Hepatocyte (in vitro differentiated cells): ENCODE measurements around the gene TMEM31.

Experiments
- EZH2 ChIP-seq: fragments of 200-600 bp; sonication (generic); IDR thresholded peaks from 2 replicates; pipeline ENCODE4 v1.6.1; 2016; ENCODE audit warnings: antibody characterized with exemption, mild to moderate bottlenecking, borderline replicate concordance
- EZH2phosphoT487 ChIP-seq: fragments of 200-600 bp; sonication (generic); IDR thresholded peaks from one replicate; pipeline ENCODE4 v1.6.1; 2018; ENCODE audit warnings: antibody characterized with exemption, mild to moderate bottlenecking, low read depth, moderate library complexity; ENCODE audit not compliant: unreplicated experiment, severe bottlenecking
- TF ChIP-seq, protein P1 (sequence below): fragments of 200-600 bp; sonication (generic); IDR thresholded peaks from 2 replicates; pipeline ENCODE4 v1.5.1; 2016; ENCODE audit warnings: antibody characterized with exemption, mild to moderate bottlenecking; ENCODE audit not compliant: poor library complexity

DNA sequence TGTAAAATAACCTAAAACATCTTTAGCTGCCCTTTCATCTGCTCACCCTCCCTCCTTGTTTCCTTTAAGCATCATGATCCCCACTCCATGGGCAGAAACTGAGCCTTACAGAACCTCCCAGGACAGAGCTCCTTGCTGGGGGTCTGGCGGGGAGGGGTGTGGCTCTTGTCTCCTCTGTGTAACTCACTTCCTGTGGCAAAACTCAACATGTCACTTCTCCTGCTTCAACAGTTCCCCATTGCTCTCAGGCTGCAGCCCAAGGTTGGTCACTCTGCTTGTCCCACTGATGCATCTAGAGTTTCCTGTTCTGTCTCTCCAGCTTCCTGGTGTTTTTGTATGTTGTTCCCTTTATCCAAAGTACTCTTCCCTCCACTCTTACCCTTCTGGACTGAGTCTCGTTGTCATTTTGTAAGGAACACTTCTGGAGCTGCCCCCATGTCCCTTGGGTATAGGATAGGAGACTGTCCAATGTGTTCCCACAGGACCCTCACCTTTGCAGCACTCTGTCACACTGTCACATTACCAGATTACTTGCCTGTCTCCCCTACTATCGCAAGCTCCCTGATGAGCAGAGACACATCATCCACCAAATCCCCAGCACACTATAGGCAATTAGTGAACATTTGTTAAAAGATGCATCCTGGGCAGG, 19.6 kb downstream of the TMEM31 start:
- TF ChIP-seq, protein P1, sequence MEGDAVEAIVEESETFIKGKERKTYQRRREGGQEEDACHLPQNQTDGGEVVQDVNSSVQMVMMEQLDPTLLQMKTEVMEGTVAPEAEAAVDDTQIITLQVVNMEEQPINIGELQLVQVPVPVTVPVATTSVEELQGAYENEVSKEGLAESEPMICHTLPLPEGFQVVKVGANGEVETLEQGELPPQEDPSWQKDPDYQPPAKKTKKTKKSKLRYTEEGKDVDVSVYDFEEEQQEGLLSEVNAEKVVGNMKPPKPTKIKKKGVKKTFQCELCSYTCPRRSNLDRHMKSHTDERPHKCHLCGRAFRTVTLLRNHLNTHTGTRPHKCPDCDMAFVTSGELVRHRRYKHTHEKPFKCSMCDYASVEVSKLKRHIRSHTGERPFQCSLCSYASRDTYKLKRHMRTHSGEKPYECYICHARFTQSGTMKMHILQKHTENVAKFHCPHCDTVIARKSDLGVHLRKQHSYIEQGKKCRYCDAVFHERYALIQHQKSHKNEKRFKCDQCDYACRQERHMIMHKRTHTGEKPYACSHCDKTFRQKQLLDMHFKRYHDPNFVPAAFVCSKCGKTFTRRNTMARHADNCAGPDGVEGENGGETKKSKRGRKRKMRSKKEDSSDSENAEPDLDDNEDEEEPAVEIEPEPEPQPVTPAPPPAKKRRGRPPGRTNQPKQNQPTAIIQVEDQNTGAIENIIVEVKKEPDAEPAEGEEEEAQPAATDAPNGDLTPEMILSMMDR, result no peak
- TF ChIP-seq EZH2, result no peak
- no peak for TF ChIP-seq EZH2phosphoT487
